ENCODE measurements around the gene CCNI.

CCNI gene

DNA sequence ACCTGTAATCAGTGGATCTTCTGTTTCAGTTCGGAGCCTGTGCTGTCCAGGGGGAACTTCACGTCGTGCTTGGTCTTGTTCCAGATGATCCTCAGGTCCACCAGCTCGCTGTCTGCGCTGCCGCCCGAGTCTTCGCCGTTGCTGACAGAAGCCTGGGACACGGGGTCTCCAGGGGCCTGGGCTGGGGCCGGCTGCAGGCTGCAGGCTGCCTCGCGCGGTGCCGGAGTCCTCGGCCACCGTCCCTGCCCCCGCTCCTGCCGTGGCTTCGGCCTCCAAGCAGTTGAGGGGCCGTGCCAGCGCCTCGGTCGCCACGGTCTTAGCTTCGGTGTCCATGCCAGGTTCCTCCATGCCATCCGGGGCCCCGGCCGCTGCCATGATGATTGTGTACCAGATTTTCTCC, 37.3 kb upstream of the CCNI start:
- TF ChIP-seq, protein P1, sequence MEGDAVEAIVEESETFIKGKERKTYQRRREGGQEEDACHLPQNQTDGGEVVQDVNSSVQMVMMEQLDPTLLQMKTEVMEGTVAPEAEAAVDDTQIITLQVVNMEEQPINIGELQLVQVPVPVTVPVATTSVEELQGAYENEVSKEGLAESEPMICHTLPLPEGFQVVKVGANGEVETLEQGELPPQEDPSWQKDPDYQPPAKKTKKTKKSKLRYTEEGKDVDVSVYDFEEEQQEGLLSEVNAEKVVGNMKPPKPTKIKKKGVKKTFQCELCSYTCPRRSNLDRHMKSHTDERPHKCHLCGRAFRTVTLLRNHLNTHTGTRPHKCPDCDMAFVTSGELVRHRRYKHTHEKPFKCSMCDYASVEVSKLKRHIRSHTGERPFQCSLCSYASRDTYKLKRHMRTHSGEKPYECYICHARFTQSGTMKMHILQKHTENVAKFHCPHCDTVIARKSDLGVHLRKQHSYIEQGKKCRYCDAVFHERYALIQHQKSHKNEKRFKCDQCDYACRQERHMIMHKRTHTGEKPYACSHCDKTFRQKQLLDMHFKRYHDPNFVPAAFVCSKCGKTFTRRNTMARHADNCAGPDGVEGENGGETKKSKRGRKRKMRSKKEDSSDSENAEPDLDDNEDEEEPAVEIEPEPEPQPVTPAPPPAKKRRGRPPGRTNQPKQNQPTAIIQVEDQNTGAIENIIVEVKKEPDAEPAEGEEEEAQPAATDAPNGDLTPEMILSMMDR (IDR thresholded peaks at IDR 0.05; ENCODE audit: low read depth, low read length) = no peak
- no peak overlapping the region for H3K4me3 ChIP-seq (ENCODE audit: low read depth, low read length)

DNA sequence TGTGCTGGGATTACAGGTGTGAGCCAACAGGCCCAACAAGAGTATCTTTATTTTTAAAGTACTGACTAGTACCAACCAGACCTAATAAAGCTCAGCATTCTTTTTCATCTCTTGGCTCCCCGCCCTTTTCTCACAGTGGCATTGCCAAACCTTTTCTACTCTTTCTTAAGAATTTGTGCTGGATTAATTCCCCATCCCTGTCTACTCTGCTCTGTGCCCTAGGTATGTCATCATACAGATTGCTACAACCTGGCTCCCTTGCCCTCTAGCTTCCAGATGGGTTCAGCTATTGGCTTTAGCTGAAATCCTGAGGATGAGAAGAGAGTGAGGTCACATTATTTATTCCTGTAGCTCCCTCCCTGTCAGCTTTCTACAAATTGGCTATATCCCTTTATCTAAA, 34.9 kb upstream of the CCNI start:
- TF ChIP-seq, protein P1 (IDR thresholded peaks at IDR 0.05; ENCODE audit: low read depth, low read length) = no peak

DNA sequence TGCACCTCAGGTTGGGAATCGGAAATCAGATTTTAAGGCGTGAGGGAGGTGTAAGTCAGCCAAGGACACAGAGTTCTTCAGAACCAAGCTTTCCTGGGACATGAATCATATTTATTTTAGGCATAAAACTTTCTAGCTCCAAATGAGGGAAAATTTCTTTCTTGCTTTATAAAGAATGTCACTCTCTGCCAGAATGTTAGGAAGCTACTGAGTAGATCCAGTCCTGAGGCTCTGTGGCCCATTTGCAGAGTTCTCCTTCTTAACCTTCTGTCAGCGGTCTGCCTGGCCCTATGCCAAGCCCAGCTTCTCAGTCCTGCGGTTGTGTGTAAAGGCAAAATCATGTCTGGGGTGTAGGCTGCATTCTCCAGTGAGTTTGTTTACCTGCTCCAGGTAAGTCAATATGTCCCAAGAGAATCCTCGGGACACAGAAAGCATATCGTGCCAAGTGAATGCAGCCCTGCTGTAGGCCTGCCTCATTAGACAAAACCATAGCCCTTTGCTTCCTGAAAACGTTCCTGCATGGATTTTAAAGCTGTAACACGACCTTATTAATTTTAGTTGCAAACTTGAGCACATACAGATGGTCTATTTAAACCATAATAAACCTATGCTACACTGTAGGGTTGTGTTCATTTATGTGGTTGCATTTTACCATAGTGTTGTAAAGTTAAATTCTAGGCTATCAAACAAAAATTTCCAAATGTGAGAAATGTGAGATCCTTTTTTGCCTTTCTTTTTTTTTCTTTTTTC, 29.2 kb upstream of the CCNI start:
- TF ChIP-seq, protein P1 (IDR thresholded peaks at IDR 0.05; ENCODE audit: low read depth, low read length) = no peak
- H3K4me3 ChIP-seq (ENCODE audit: low read depth, low read length) = no peak overlapping the region

More for the DNA sequence above, 34.9 kb upstream of the CCNI start:
- H3K4me3 ChIP-seq (ENCODE audit: low read depth, low read length) = no peak overlapping the region

DNA sequence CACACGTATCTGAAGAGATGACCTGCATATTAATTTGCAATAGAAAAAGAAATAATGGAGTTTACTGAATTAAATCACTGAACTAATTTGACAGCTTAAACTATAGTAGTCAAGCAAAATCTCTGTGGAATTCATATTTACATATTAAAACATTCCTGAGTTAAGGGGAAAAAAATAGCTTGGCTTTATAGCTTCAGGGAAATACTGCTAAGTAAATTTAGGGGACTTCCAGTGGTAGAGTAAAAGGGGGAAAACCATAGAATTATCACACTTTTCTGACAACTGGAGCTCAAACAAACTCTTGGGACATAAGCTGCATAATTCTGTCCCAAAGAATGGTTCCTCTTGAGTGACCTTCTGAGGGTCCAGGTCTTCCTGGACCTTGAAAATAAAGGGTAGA, 28.6 kb upstream of the CCNI start:
- TF ChIP-seq, protein P1 (IDR thresholded peaks at IDR 0.05; ENCODE audit: low read depth, low read length) = no peak
- no peak overlapping the region for H3K4me3 ChIP-seq (ENCODE audit: low read depth, low read length)

DNA sequence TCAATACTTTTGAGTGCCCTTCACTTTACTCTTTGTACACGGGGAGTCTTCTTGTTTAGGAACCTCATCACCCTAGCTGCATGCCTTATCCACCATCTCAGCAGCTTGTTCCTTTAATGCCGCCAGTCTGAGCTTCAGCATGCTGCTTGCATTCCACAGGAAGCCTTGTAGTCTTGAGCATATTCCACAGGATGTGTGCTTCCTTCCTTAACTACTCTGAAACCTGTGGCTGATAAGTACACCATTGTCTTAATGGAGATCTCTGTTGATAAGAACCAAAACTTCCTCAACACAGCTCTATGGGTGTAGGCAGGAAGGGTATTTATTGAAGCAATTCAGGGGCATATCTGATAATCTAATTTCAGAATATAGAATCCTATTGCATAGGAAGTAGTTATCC, 24.4 kb upstream of the CCNI start:
- no peak overlapping the region for H3K4me3 ChIP-seq (ENCODE audit: low read depth, low read length)
- TF ChIP-seq, protein P1 (IDR thresholded peaks at IDR 0.05; ENCODE audit: low read depth, low read length) = no peak

DNA sequence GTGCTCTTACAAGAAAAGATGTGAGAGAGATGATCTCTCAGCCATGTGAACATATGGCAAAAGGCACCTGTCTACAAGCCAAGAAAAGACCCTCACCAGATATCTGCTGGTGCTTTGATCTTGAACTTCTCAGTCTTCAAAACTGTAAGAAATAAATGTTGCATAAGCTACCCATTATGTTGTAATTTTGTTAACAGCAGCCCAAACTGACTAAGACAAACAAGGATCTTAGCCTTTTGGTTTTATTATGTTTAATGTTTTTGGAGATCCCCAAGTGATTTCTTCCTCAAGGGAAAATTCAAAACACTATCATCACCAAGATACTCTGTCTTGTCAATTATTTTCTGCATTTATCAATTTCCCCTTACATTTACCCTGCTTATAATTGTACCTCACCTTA, 21.8 kb upstream of the CCNI start:
- TF ChIP-seq, protein P1 (IDR thresholded peaks at IDR 0.05; ENCODE audit: low read depth, low read length) = no peak
- H3K4me3 ChIP-seq (ENCODE audit: low read depth, low read length) = no peak overlapping the region

DNA sequence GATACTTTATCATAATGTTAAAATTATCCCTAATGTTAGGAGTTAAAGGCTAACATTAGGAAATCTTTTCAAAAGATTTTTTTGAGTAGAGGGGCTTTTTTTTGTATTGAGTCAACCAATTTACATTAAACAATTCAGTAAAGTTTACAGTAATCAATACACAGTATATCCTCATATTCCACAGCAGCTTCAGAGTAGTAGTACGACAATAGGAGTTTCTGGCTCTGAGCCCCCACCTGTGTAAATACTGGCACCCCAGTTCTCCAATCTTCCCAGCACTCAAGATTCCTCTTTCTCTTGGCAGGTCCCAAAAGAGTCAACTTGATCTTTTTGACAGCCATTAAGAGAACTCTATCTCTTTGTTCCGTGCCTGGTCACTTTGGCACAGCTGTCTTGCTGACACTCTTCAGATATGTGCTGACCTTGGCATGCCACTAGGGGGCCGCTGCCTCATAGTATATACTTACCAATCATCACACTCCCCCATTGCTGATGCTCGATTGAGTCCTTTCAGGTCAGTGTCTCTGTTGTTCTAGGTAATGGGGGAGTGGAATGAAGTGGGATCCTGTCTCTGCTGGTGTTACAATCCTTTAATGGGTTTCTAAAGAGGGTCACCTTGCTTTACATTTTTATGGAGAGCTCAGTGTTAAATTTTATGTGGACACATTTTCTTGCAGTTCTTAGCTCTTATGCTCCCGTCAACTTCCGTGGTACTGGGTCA, 19.5 kb upstream of the CCNI start:
- TF ChIP-seq, protein P1 (IDR thresholded peaks at IDR 0.05; ENCODE audit: low read depth, low read length) = peak; percentile 95
- no peak overlapping the region for H3K4me3 ChIP-seq (ENCODE audit: low read depth, low read length)

Data from WI38 (cell line).